Ectodermal cell (in vitro differentiated cells): ENCODE data around the gene NUP43. TPM values are rescaled to one million over a fixed set of nuclear protein-coding genes. Genes with fewer than 3 reads are reported as not detected.

Source experiments
- H3K27ac ChIP-seq: 2 replicates; pipeline ENCODE4 v1.7.0; 2013; ENCODE audit warnings: mild to moderate bottlenecking, low read depth, low read length; ENCODE audit not compliant: insufficient read depth, poor library complexity, severe bottlenecking
- H3K27me3 ChIP-seq: 2 replicates; pipeline ENCODE4 v1.7.0; 2013; ENCODE audit warnings: mild to moderate bottlenecking, low read length; ENCODE audit not compliant: insufficient read depth, control insufficient read depth, poor library complexity, severe bottlenecking
- H3K36me3 ChIP-seq: one replicate; pipeline ENCODE4 v1.7.0; 2013; ENCODE audit warnings: low read length; ENCODE audit not compliant: control insufficient read depth, insufficient read depth
- H3K4me1 ChIP-seq: one replicate; pipeline ENCODE4 v1.7.0; 2013; ENCODE audit warnings: low read length; ENCODE audit not compliant: control insufficient read depth, insufficient read depth
- H3K4me3 ChIP-seq: 2 replicates; pipeline ENCODE4 v1.7.0; 2013; ENCODE audit warnings: low read depth, low read length, control low read depth; ENCODE audit not compliant: insufficient read depth
- H3K9me3 ChIP-seq: 2 replicates; pipeline ENCODE4 v1.7.0; 2013; ENCODE audit warnings: mild to moderate bottlenecking, low read length, moderate library complexity; ENCODE audit not compliant: control insufficient read depth
- WGBS, 2 experiments: methylation state at CpG; one replicate each; pipeline ENCODE4 v1.1.7; 2013; ENCODE audit warnings: missing lambda C conversion rate in 2 of 2; 5-methylcytosine and 5-hydroxymethylcytosine counted together
- polyA plus RNA-seq, 4 experiments: library from polyadenylated mRNA; stranded (reverse); fragments of 50-300 nt; gene quantifications; one replicate each; pipeline ENCODE4 v1.2.3, GENCODE V29; 2013

NUP43 gene
- polyA plus RNA-seq (2013, experiment 1 of 4), result 50.9 TPM
- 57.4 TPM for polyA plus RNA-seq (2013, experiment 2 of 4)
- 37.2 TPM for polyA plus RNA-seq (2013, experiment 3 of 4)
- polyA plus RNA-seq (2013, experiment 4 of 4), result 39.6 TPM

GRCh38 chr6:149746147-149746946, at the start of gene NUP43:
Gene NUP43, minus strand, starts transcription at chr6:149746529. Its CDS starts 34 bp downstream, at chr6:149746495.
- H3K27me3 ChIP-seq, result no peaks in the 10 kb centered on the region
- WGBS, 2 experiments, result 7 to 8% methylated on average over 41 of the region's 41 CpGs
- peak within 1 kb of the TSS; percentile 88 for H3K4me3 ChIP-seq
- no peak within 1 kb of the TSS for H3K27ac ChIP-seq
- H3K4me1 ChIP-seq, result peaks cover 5% of the 10 kb centered on the region
- H3K9me3 ChIP-seq, result no peaks in the 10 kb centered on the region
- H3K36me3 ChIP-seq, result peaks cover 14% of the 10 kb centered on the region

GRCh38 chr6:149783551-149783950, 37.2 kb upstream of the NUP43 start:
- Histone ChIP-seq H3K4me1 (no peaks in the 10 kb centered on the region), H3K27me3 (no peaks in the 10 kb centered on the region), H3K4me3 (no peak overlapping the region), H3K36me3 (peaks cover 4% of the 10 kb centered on the region), H3K27ac (no peak overlapping the region), H3K9me3 (no peaks in the 10 kb centered on the region)
- WGBS, 2 experiments, result 95% methylated on average over 3 of the region's 3 CpGs

GRCh38 chr6:149782337-149782736, 36.0 kb upstream of the NUP43 start:
- H3K27ac ChIP-seq, result no peak overlapping the region
- 96 to 98% methylated on average over 2 of the region's 2 CpGs for WGBS, 2 experiments
- H3K9me3 ChIP-seq, result no peaks in the 10 kb centered on the region
- no peaks in the 10 kb centered on the region for H3K4me1 ChIP-seq
- H3K27me3 ChIP-seq, result no peaks in the 10 kb centered on the region
- peaks cover 4% of the 10 kb centered on the region for H3K36me3 ChIP-seq
- H3K4me3 ChIP-seq, result no peak overlapping the region

GRCh38 chr6:149781715-149782114, 35.4 kb upstream of the NUP43 start:
- H3K9me3 ChIP-seq, result no peaks in the 10 kb centered on the region
- no peaks in the 10 kb centered on the region for H3K27me3 ChIP-seq
- H3K4me1 ChIP-seq, result no peaks in the 10 kb centered on the region
- H3K36me3 ChIP-seq, result peaks cover 4% of the 10 kb centered on the region
- no peak overlapping the region for H3K27ac ChIP-seq
- no peak overlapping the region for H3K4me3 ChIP-seq

GRCh38 chr6:149779644-149779963, 33.3 kb upstream of the NUP43 start:
- no peaks in the 10 kb centered on the region for H3K4me1 ChIP-seq
- H3K27me3 ChIP-seq, result no peaks in the 10 kb centered on the region
- H3K9me3 ChIP-seq, result no peaks in the 10 kb centered on the region
- no peak overlapping the region for H3K4me3 ChIP-seq
- 85 to 96% methylated on average over 2 of the region's 2 CpGs for WGBS, 2 experiments
- H3K27ac ChIP-seq, result no peak overlapping the region
- peaks cover 4% of the 10 kb centered on the region for H3K36me3 ChIP-seq

- Histone ChIP-seq H3K4me1 (no peaks in the 10 kb centered on the region), H3K4me3 (no peak overlapping the region), H3K27ac (no peak overlapping the region), H3K36me3 (peaks cover 3% of the 10 kb centered on the region), H3K27me3 (no peaks in the 10 kb centered on the region), H3K9me3 (no peaks in the 10 kb centered on the region)
- WGBS, 2 experiments, result 88 to 94% methylated on average over 1 of the region's 1 CpG
Measured at GRCh38 chr6:149777624-149778023, 31.3 kb upstream of the NUP43 start.

- Histone ChIP-seq H3K27ac (no peak overlapping the region), H3K4me3 (no peak overlapping the region), H3K4me1 (no peaks in the 10 kb centered on the region), H3K27me3 (no peaks in the 10 kb centered on the region), H3K36me3 (peaks cover 7% of the 10 kb centered on the region), H3K9me3 (no peaks in the 10 kb centered on the region)
- WGBS, 2 experiments, result 94% methylated on average over 5 to 6 of the region's 6 CpGs
Measured at GRCh38 chr6:149771925-149772324, 25.6 kb upstream of the NUP43 start.

GRCh38 chr6:149771185-149771584, 24.9 kb upstream of the NUP43 start:
- WGBS, 2 experiments, result 94 to 100% methylated on average over 1 to 2 of the region's 3 CpGs
- Histone ChIP-seq H3K36me3 (peaks cover 7% of the 10 kb centered on the region), H3K9me3 (no peaks in the 10 kb centered on the region), H3K27ac (no peak overlapping the region), H3K27me3 (no peaks in the 10 kb centered on the region), H3K4me3 (no peak overlapping the region), H3K4me1 (no peaks in the 10 kb centered on the region)

- whole genome bisulfite sequencing, 2 experiments, result 78 to 97% methylated on average over 2 of the region's 2 CpGs
- Histone ChIP-seq H3K4me3 (no peak overlapping the region), H3K36me3 (peaks cover 7% of the 10 kb centered on the region), H3K4me1 (no peaks in the 10 kb centered on the region), H3K27ac (no peak overlapping the region), H3K9me3 (no peaks in the 10 kb centered on the region), H3K27me3 (no peaks in the 10 kb centered on the region)
Measured at GRCh38 chr6:149769676-149770075, 23.3 kb upstream of the NUP43 start.

- H3K27ac ChIP-seq, result no peak overlapping the region
- H3K36me3 ChIP-seq, result no peaks in the 10 kb centered on the region
- WGBS, 2 experiments, result 88 to 93% methylated on average over 1 to 2 of the region's 3 CpGs
- no peaks in the 10 kb centered on the region for H3K27me3 ChIP-seq
- no peaks in the 10 kb centered on the region for H3K9me3 ChIP-seq
- no peak overlapping the region for H3K4me3 ChIP-seq
- no peaks in the 10 kb centered on the region for H3K4me1 ChIP-seq
Measured at GRCh38 chr6:149766156-149766769, 19.9 kb upstream of the NUP43 start.
